Sigmoid colon (tissue), 7 donors: ENCODE data around the gene MYPOP. TPM values are rescaled to one million over a fixed set of nuclear protein-coding genes. Genes with fewer than 3 reads are reported as not detected.

Experiments
- DNase-seq: peaks from one replicate; pipeline ENCODE4 v3.0.0-alpha.2; 2019
- H3K27ac ChIP-seq, 4 donors: fragments of 200-600 bp; sonication (generic); one replicate each; pipeline ENCODE4 v1.5.1; 2016 to 2019; ENCODE audit warnings: mild to moderate bottlenecking in 1 of 4
- H3K27me3 ChIP-seq, 3 donors: fragments of 200-600 bp; sonication (generic); one replicate each; pipeline ENCODE4 v1.5.1; 2019; ENCODE audit warnings: mild to moderate bottlenecking in 1 of 3
- H3K36me3 ChIP-seq, 4 donors: fragments of 200-600 bp; sonication (generic); one replicate each; pipeline ENCODE4 v1.5.1; 2016 to 2019
- H3K4me1 ChIP-seq, 4 donors: fragments of 200-600 bp; sonication (generic); one replicate each; pipeline ENCODE4 v1.5.1; 2017 to 2019
- H3K4me3 ChIP-seq, 4 donors: fragments of 200-600 bp; sonication (generic); one replicate each; pipeline ENCODE4 v1.5.1; 2017 to 2019; ENCODE audit warnings: mild to moderate bottlenecking in 2 of 4, moderate library complexity in 1 of 4
- H3K9me3 ChIP-seq, 4 donors: fragments of 200-600 bp in 3 of 4; sonication (generic) in 3 of 4; one replicate each; pipeline versions ENCODE4 v1.5.1 to v1.6.1; 2013 to 2019
- EP300 ChIP-seq, 4 donors: sonication (generic); formaldehyde crosslinking; IDR thresholded peaks; one replicate each; pipeline ENCODE4 v1.6.1; 2017; ENCODE audit warnings: antibody characterized with exemption in 4 of 4
- POLR2A ChIP-seq, 2 donors: fragments of 450-650 bp; IDR thresholded peaks; one replicate each; pipeline ENCODE4 v1.6.1; 2016; ENCODE audit warnings: antibody characterized with exemption in 2 of 2, mild to moderate bottlenecking in 2 of 2, moderate library complexity in 2 of 2
- POLR2AphosphoS5 ChIP-seq, 4 donors: sonication (generic); formaldehyde crosslinking; IDR thresholded peaks; one replicate each; pipeline ENCODE4 v1.6.1; 2017; ENCODE audit warnings: antibody characterized with exemption in 4 of 4
- WGBS, 2 donors: extraction: QIAGEN DNeasy Blood & Tissue Kit; methylation state at CpG; one replicate each; pipeline ENCODE4 v1.1.7; 2013; 5-methylcytosine and 5-hydroxymethylcytosine counted together
- intact Hi-C: fragments of 100-400 bp; cut with DNase I; formaldehyde crosslinking; loops from one replicate; pipeline ENCODE4 v1.15.1; 2023
- polyA plus RNA-seq, 3 donors: library from polyadenylated mRNA; stranded (reverse); fragments of 200-250 nt; gene quantifications; one replicate each; pipeline ENCODE4 v1.2.3, GENCODE V29; 2013
- total RNA-seq, 4 donors: library from RNA; depleted of rRNA; stranded (reverse); fragments of >200 nt; gene quantifications; one replicate each; pipeline ENCODE4 v1.1.0, GENCODE V29; 2016
- TF ChIP-seq, protein P1 (sequence below), 4 experiments: fragments of 450-650 bp in 3 of 4; fragments of 200-600 bp in 1 of 4; IDR thresholded peaks; one replicate each; pipeline ENCODE4 v1.5.1; 2016 to 2019; ENCODE audit warnings: antibody characterized with exemption in 4 of 4, mild to moderate bottlenecking in 3 of 4, moderate library complexity in 2 of 4
- donor health status: healthy with polysubstance abuse.
- donor health status: Bipolar disorder and iron deficiency.
- donor health status: healthy.

Gene MYPOP
- total and polyA plus RNA-seq, 7 donors, result 1.8 to 8.3 (median 6.1) TPM

DNA sequence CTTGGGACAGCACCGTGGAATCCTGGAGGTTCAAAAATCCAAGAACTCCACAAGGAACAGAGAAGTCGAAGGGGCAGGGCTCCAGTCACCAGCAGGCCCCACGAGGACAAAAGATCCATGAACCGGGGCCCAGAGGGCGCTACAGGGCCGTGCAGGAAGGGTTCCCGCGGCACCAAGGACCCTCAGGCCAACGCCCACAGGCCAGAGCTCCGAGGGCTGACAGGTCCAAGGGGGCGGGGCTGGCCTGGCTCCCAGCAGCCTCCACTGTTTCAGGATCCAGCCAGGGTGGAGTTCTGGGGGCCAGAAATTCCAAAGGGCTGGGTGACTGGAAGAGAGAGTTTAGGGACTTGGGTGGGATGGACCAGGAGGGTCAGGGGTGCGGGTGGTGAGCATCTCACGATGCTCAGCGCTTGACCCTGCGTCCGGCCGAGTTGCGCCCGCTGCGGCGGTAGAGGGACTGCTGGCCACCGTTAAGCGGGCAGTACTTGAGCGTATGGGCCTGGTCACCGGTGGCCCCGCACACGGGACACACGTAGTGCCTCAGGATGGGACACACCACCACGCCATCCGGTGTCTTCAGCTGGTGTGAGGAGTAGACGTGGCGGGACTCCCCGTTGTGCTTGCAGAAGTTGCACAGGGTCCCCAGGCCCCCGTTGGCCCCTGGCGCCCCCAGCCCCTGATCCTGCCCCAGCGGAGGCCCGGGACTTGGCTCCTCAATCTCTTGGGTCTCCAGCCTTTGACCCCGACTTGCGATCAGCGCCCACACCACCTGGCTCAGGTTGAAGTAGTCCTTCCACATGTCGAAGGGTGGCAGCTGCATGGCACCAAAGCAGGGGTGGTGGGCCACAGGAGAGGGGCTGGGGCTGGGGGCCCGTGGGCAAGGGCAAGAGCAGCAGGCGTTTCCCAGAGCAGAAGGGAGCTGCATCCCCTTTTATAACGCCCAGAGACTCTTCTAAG, 11.7 kb upstream of the MYPOP start, which contains the start of gene NANOS2:
NANOS2 (minus strand) TSS at position 905 of the 957 bp plus-strand sequence; CDS start at position 820, 85 bp downstream.
- WGBS, 2 donors, result 65 to 66% methylated on average over 44 of the region's 44 CpGs
- H3K9me3 ChIP-seq, result no peaks in the 10 kb centered on the region
- TF ChIP-seq POLR2AphosphoS5 (IDR thresholded peaks at IDR 0.05) (no peak), POLR2A (IDR thresholded peaks at IDR 0.05) (no peak), EP300 (IDR thresholded peaks at IDR 0.05) (no peak)
- TF ChIP-seq, protein P1, sequence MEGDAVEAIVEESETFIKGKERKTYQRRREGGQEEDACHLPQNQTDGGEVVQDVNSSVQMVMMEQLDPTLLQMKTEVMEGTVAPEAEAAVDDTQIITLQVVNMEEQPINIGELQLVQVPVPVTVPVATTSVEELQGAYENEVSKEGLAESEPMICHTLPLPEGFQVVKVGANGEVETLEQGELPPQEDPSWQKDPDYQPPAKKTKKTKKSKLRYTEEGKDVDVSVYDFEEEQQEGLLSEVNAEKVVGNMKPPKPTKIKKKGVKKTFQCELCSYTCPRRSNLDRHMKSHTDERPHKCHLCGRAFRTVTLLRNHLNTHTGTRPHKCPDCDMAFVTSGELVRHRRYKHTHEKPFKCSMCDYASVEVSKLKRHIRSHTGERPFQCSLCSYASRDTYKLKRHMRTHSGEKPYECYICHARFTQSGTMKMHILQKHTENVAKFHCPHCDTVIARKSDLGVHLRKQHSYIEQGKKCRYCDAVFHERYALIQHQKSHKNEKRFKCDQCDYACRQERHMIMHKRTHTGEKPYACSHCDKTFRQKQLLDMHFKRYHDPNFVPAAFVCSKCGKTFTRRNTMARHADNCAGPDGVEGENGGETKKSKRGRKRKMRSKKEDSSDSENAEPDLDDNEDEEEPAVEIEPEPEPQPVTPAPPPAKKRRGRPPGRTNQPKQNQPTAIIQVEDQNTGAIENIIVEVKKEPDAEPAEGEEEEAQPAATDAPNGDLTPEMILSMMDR (IDR thresholded peaks at IDR 0.05), result no peak
- peaks cover 0 to 51% (median 21%) of the 10 kb centered on the region in 3 donors for H3K27me3 ChIP-seq
- no peak within 1 kb of the TSS for H3K27ac ChIP-seq
- no peak for DNase-seq
- intact Hi-C loops, result no loop called here
- H3K36me3 ChIP-seq, result no peaks in the 10 kb centered on the region
- no peak within 1 kb of the TSS for H3K4me3 ChIP-seq
- no peaks in the 10 kb centered on the region for H3K4me1 ChIP-seq

DNA sequence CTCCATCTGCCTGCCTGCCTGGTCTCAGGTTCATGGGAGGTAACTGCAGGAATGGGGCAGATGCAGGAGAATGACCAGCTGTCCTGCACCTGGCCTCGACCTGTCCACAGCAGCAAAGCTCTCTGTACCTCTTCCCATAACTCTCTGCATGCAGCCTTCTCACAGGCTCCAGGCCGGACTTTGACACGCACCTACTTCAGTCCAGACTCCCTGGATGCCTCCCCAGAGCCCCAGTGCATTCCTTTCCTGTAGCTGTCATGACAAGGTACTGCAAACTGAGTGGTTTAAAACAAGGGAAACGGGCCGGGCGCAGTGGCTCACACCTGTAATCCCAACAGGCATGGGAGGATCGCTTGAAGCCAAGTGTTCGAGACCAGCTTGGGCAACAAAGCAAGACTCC, 8.9 kb upstream of the MYPOP start:
- no peak for DNase-seq
- WGBS, 2 donors, result 58 to 73% methylated on average over 8 of the region's 8 CpGs
- Histone ChIP-seq H3K36me3 (no peaks in the 10 kb centered on the region), H3K4me3 (no peak overlapping the region), H3K27me3 (peaks cover 0 to 43% (median 21%) of the 10 kb centered on the region in 3 donors), H3K9me3 (no peaks in the 10 kb centered on the region), H3K4me1 (no peaks in the 10 kb centered on the region), H3K27ac (no peak overlapping the region)
- TF ChIP-seq POLR2A (IDR thresholded peaks at IDR 0.05) (no peak), EP300 (IDR thresholded peaks at IDR 0.05) (no peak), POLR2AphosphoS5 (IDR thresholded peaks at IDR 0.05) (no peak)
- TF ChIP-seq, protein P1 (IDR thresholded peaks at IDR 0.05), result no peak
- intact Hi-C loops, result no loop called here

DNA sequence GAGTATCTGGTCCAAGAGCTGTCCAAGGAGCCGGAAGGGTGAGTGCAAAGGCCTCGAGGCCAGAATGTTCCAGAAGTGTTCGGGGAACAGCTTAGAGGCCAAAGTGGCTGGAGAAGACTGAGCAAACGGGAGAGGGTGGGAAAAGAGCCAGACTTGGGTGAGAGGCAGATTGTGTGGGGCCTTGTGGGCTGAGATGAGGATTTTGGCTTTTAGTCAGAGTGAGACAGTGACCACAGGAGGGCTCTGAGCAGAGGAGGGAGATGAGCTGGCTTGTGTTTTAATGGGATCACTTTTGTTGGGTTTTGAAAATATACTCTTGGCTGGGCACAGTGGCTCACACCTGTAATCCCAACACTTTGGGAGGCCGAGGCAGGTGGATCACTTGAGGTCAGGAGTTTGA, 6.5 kb upstream of the MYPOP start:
- intact Hi-C loops, result no loop called here
- Histone ChIP-seq H3K4me3 (no peak overlapping the region), H3K27ac (no peak overlapping the region), H3K27me3 (peaks cover 0 to 30% (median 13%) of the 10 kb centered on the region in 3 donors), H3K4me1 (no peaks in the 10 kb centered on the region), H3K9me3 (no peaks in the 10 kb centered on the region), H3K36me3 (no peaks in the 10 kb centered on the region)
- DNase-seq, result no peak
- 80 to 82% methylated on average over 5 of the region's 5 CpGs for WGBS, 2 donors
- TF ChIP-seq EP300 (IDR thresholded peaks at IDR 0.05) (no peak), POLR2A (IDR thresholded peaks at IDR 0.05) (no peak), POLR2AphosphoS5 (IDR thresholded peaks at IDR 0.05) (no peak)
- TF ChIP-seq, protein P1 (IDR thresholded peaks at IDR 0.05), result no peak

DNA sequence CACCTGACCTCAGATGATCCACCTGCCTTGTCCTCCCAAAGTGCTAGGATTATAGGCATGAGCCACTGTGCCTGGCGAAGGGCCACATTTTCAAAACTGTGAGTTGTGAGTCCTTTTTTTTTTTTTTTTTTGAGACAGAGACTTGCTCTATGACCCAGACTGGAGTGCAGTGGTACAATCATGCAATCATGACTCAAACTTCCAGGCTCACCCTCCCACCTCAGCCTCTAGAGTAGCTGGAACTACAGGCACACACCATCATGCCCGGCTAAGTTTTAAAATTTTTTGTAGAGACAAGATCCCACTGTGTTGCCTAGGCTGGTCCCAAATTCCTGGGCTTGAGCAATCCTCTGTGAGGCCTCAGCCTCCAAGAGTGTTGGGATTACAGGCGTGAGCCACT, 3.8 kb upstream of the MYPOP start:
- peaks cover 0 to 13% (median 12%) of the 10 kb centered on the region in 4 donors for H3K4me1 ChIP-seq
- 88 to 92% methylated on average over 3 of the region's 3 CpGs for WGBS, 2 donors
- H3K27ac ChIP-seq, result no peak overlapping the region
- no peaks in the 10 kb centered on the region for H3K9me3 ChIP-seq
- no peak for TF ChIP-seq EP300 (IDR thresholded peaks at IDR 0.05)
- TF ChIP-seq POLR2A (IDR thresholded peaks at IDR 0.05), result no peak
- TF ChIP-seq POLR2AphosphoS5 (IDR thresholded peaks at IDR 0.05), result no peak
- TF ChIP-seq, protein P1 (IDR thresholded peaks at IDR 0.05), result no peak
- no peak for DNase-seq
- H3K27me3 ChIP-seq, result peaks cover 0 to 5% (median 0%) of the 10 kb centered on the region in 3 donors
- no peaks in the 10 kb centered on the region for H3K36me3 ChIP-seq
- no peak overlapping the region for H3K4me3 ChIP-seq
- intact Hi-C loops, result no loop called here
